NCI-H2107 treated with DMSO at 0.1 percent for 48 hours (cell line): ENCODE measurements around the gene CYB561D2.
"Not testable (repeated sequence)": the region's sequence is repeated elsewhere in the genome, so short reads cannot be mapped to it uniquely, and the experiment has no call there.

Experiments used
- DNase-seq: peaks from one replicate; lab custom pipeline; 2025; ENCODE audit not compliant: unreplicated experiment; lab: John Stamatoyannopoulos, UW

CYB561D2 gene

GRCh38 chr3:50350527-50351322 lies at the start of gene CYB561D2, which contains the start of gene NPRL2:
Gene CYB561D2 (plus strand): TSS chr3:50350862. CDS start chr3:50351434, 572 bp downstream.
Gene NPRL2 (minus strand): TSS chr3:50350775. CDS start chr3:50350652, 123 bp downstream.
- DNase-seq, result peak; percentile 70

- no peak for DNase-seq
Measured at GRCh38 chr3:50302095-50303012, 48.3 kb upstream of the CYB561D2 start.

- DNase-seq, result no peak
Measured at GRCh38 chr3:50303013-50303815, 47.4 kb upstream of the CYB561D2 start, which contains the start of gene HYAL1. Gene HYAL1 (minus strand): TSS chr3:50303574. CDS start chr3:50302956, 618 bp downstream.

DNA sequence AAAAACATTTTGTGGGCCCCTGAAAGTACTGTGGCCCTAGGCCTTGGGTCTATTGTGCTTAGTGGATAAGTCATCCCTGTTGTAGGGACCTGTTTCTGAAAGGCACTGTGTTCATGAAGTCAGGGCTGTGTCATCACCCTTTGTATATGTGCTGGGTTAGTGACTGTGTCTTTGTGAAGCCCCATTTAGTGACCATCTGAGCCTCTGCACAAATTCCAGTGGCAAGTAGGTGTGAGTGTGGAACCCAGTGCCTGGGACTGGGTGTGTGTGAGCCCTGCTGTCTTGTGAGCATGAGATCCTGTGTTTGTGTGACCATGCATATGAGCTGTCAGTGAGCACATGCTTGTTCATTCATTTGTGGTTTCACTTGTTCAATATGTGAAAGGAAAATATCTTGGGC lies 46.1 kb upstream of the CYB561D2 start:
- DNase-seq, result no peak

GRCh38 chr3:50312041-50312440 lies 38.6 kb upstream of the CYB561D2 start:
- not testable (repeated sequence) for DNase-seq

- DNase-seq, result no peak
Measured at GRCh38 chr3:50314342-50314741, 36.3 kb upstream of the CYB561D2 start.

- DNase-seq, result no peak
Measured at GRCh38 chr3:50314816-50315215, 35.8 kb upstream of the CYB561D2 start.

- no peak for DNase-seq
Measured at GRCh38 chr3:50316657-50317242, 33.9 kb upstream of the CYB561D2 start.

- no peak for DNase-seq
Measured at GRCh38 chr3:50317300-50317699, 33.4 kb upstream of the CYB561D2 start.

DNA sequence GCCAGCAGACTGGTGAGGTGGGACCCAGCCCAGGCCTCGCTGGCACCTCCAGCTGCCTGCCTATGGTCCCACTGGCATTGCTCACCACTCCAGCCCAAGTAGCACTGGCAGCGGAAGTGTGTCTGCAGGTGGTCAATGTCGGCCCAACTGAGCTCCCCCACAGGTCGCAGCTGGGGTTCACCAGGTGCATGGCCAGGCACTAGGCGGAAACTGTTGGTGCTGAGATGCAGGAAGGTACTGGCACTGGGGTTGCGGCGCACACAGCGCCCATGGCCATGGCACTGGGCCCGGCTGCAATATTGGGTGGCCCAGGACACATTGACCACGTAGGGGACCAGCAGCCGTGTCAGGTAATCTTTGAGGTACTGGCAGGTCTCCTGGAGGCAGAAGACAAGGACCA lies 32.5 kb upstream of the CYB561D2 start:
- DNase-seq, result no peak

- DNase-seq, result no peak
Measured at GRCh38 chr3:50318615-50319014, 32.0 kb upstream of the CYB561D2 start.

- no peak for DNase-seq
Measured at GRCh38 chr3:50319181-50319893, 31.3 kb upstream of the CYB561D2 start.

GRCh38 chr3:50319894-50320625 lies 30.6 kb upstream of the CYB561D2 start:
- DNase-seq, result no peak

- DNase-seq, result no peak
Measured at GRCh38 chr3:50320853-50321335, 29.8 kb upstream of the CYB561D2 start.

DNA sequence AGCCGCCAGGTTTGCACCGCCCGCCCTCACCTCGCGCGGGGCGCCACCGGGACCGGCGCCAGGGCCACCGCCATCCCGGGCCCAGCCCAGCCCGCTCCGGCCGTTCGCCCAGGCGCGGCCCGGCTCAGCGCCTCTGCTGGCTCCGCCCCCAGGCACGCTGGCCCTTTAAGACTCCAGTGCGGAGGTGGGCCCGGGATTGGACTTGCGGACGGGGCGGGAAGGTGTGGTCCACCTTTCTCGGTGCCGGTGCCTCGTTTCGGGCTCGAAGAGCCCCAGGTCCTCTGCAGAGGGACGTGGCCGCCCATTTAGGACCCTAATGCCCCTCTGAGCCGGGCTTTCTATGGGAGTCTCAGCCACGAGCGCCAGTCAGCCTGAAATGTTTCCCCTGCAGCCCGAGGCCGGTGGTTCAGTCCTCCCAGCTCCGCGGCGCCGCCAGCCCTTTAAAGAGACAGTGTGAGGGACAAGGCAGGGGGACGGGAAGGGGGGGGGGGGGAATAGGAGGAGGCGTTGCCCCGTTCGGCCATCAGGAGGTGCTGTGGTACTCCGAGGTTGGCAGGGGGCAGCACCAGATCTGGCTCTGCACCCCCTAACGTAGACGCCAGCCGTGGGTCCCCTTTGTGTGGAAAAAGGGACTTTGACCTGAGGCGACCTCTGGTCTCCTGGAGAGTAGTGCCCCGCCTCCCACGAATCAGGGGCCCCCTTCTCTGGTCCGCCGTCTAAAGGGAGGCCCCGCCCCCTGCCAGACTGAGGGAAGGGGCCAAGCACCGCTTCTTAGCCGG lies 29.1 kb upstream of the CYB561D2 start:
- DNase-seq, result peak; percentile 55

- DNase-seq, result no peak
Measured at GRCh38 chr3:50322115-50322385, 28.6 kb upstream of the CYB561D2 start.

GRCh38 chr3:50322386-50323091 lies 28.1 kb upstream of the CYB561D2 start, which contains the start of gene HYAL2:
Gene HYAL2 (minus strand): TSS chr3:50322745. CDS start chr3:50320489, 2,256 bp downstream.
- no peak for DNase-seq
